HG03354 (cell line): ENCODE results near the gene WDR38.

Experiments
- ATAC-seq: cut with Tn5 transposase; IDR thresholded peaks from one replicate; pipeline ENCODE4 v1.9.1; 2021; ENCODE audit warnings: mild to moderate bottlenecking; ENCODE audit not compliant: unreplicated experiment, poor library complexity, severe bottlenecking

Gene WDR38

GRCh38 chr9:124855566-124855943, 2.3 kb downstream of the WDR38 start:
- no peak for ATAC-seq

GRCh38 chr9:124855944-124856765, 2.9 kb downstream of the WDR38 start:
- no peak for ATAC-seq

GRCh38 chr9:124857533-124858162, 4.4 kb downstream of the WDR38 start:
- ATAC-seq, result no peak

- ATAC-seq, result no peak
Observed at GRCh38 chr9:124858330-124859046, 5.2 kb downstream of the WDR38 start.

- ATAC-seq, result no peak
Observed at GRCh38 chr9:124859803-124860581, 6.7 kb downstream of the WDR38 start.

GRCh38 chr9:124860582-124861341, 7.5 kb downstream of the WDR38 start:
- no peak for ATAC-seq

GRCh38 chr9:124861342-124862229, 8.3 kb downstream of the WDR38 start, which contains the start of the genes ARPC5L and RPL35:
Gene ARPC5L, plus strand, starts transcription at chr9:124862130. Its CDS starts 7,161 bp downstream, at chr9:124869291.
Gene RPL35, minus strand, starts transcription at chr9:124861957. Its CDS starts 45 bp downstream, at chr9:124861912.
- peak; percentile 90 for ATAC-seq

GRCh38 chr9:124863371-124863871, 10.2 kb downstream of the WDR38 start:
- no peak for ATAC-seq

GRCh38 chr9:124868511-124869465, 15.5 kb downstream of the WDR38 start:
- ATAC-seq, result peak; percentile 74

- peak; percentile 17 for ATAC-seq
Observed at GRCh38 chr9:124869466-124869985, 16.3 kb downstream of the WDR38 start.

- ATAC-seq, result peak; percentile 40
Observed at GRCh38 chr9:124869986-124870560, 16.8 kb downstream of the WDR38 start.

GRCh38 chr9:124870723-124871122, 17.5 kb downstream of the WDR38 start:
- ATAC-seq, result no peak

- ATAC-seq, result no peak
Observed at GRCh38 chr9:124871156-124871561, 17.9 kb downstream of the WDR38 start.

- no peak for ATAC-seq
Observed at GRCh38 chr9:124873664-124874063, 20.4 kb downstream of the WDR38 start.

GRCh38 chr9:124875501-124875900, 22.2 kb downstream of the WDR38 start:
- no peak for ATAC-seq
